DOHH2 (cell line): ENCODE results near the gene SURF1.

Experiments used
- CTCF ChIP-seq: fragments of 200-600 bp; sonication (generic); IDR thresholded peaks from one replicate; pipeline ENCODE4 v1.5.1; 2014; ENCODE audit warnings: antibody characterized with exemption, mild to moderate bottlenecking, low read depth, low read length; ENCODE audit not compliant: poor library complexity, severe bottlenecking
- EZH2phosphoT487 ChIP-seq: fragments of 200-600 bp; sonication (generic); IDR thresholded peaks from 2 replicates; pipeline ENCODE4 v1.6.1; 2017; ENCODE audit warnings: borderline replicate concordance, mild to moderate bottlenecking, antibody characterized with exemption, low read length, moderate library complexity, mixed read lengths

GRCh38 chr9:133383438-133383837 lies 27.2 kb upstream of the SURF1 start:
- TF ChIP-seq CTCF: no peak
- TF ChIP-seq EZH2phosphoT487: no peak
